Suprapubic skin (tissue), 3 donors: ENCODE results near the gene DROSHA.

Experiments
- CTCF ChIP-seq, 2 donors: fragments of 200-600 bp in 1 of 2; fragments of 450-650 bp in 1 of 2; sonication (generic) in 1 of 2; IDR thresholded peaks; one replicate each; pipeline ENCODE4 v1.5.1; 2016 to 2019; ENCODE audit warnings: antibody characterized with exemption in 2 of 2, mild to moderate bottlenecking in 1 of 2, moderate library complexity in 1 of 2
- POLR2AphosphoS5 ChIP-seq, 3 donors: sonication (generic); formaldehyde crosslinking; IDR thresholded peaks; one replicate each; pipeline ENCODE4 v1.6.1; 2017; ENCODE audit warnings: antibody characterized with exemption in 3 of 3

DNA sequence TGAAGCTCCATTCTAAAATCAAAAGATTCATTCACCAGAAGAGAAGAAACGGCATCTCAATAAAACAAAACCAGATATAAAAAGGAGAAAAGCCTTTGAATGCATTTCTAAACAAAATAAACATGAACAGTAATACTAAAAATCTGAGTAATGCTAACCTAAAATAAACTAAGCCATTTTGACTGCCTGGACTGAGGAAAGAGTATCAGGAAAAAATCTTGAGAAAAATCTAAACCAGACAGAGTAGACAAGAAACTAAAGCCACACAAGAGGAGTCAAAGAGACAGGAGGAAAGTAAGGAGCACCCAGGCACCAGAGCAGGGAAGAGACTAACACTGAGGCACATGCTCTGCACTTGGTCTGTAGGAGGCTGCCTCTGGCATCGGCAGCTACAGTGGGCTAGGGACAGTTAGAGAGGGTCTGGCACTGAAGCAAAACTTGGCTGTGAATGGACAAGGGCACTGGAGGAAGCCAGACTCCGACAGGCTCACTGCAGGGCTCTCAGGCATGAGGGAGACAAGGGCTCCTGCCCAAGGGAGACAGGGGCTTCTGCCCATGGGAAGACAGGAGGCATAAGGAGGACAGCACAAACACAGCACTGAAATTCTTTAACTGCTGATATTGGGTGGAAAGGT is 50.2 kb downstream of the DROSHA start:
- no peak for TF ChIP-seq POLR2AphosphoS5 (IDR thresholded peaks at IDR 0.05)
- no peak for TF ChIP-seq CTCF (IDR thresholded peaks at IDR 0.05)
